Measurements from ENCODE around the gene VPS37B. TPM values are rescaled to one million over a fixed set of nuclear protein-coding genes. Genes with fewer than 3 reads are reported as not detected.

Gene VPS37B
- total and polyA plus RNA-seq, 2 of the 8 experiments (the other 6 are each of a cell fraction or from before 2014, with no cell fraction given), result 11.9 to 15.7 TPM

GRCh38 chr12:122889761-122890520, 6.0 kb downstream of the VPS37B start (continued):
- no peak for TF ChIP-seq CHD7 (IDR thresholded peaks at IDR 0.05; ENCODE audit: insufficient replicate concordance, low read length)
- no peak for TF ChIP-seq MAFK (IDR thresholded peaks at IDR 0.05; ENCODE audit: low read depth, low read length)
- TF ChIP-seq, protein P1, sequence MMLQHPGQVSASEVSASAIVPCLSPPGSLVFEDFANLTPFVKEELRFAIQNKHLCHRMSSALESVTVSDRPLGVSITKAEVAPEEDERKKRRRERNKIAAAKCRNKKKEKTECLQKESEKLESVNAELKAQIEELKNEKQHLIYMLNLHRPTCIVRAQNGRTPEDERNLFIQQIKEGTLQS (IDR thresholded peaks at IDR 0.05; ENCODE audit: insufficient read depth, low read depth, low read length), result no peak
- no peak for TF ChIP-seq CBX8 (IDR thresholded peaks at IDR 0.05; ENCODE audit: borderline replicate concordance, low read depth, low read length)
- TF ChIP-seq TEAD4 (IDR thresholded peaks at IDR 0.05; ENCODE audit: low read depth, low read length), result no peak
- TF ChIP-seq KDM4A (IDR thresholded peaks at IDR 0.05; ENCODE audit: low read depth, low read length, severe bottlenecking), result no peak

All from H1 (cell line).